Measurements from ENCODE around the gene MS4A6A. TPM values are rescaled to one million over a fixed set of nuclear protein-coding genes. Genes with fewer than 3 reads are reported as not detected.
"Not testable (repeated sequence)": the region's sequence is repeated elsewhere in the genome, so short reads cannot be mapped to it uniquely, and the experiment has no call there.

The MS4A6A gene
- total RNA-seq, 2 donors from 2014 or later, result 62.5 to 155 TPM

- DNase-seq; intact Hi-C loops (cut with DNase I); ATAC-seq: not testable (repeated sequence)
These were observed 3.2 kb upstream of the MS4A6A start for GRCh38 chr11:60186128-60186527.

- ATAC-seq; DNase-seq; intact Hi-C loops (cut with DNase I): not testable (repeated sequence)
These were observed 2.6 kb upstream of the MS4A6A start for GRCh38 chr11:60185512-60185827.

- ATAC-seq (peak in 1 of 2 donors; percentile 80), DNase-seq (no peak)
- intact Hi-C loops (cut with DNase I), result no loop called here
These were observed 2.1 kb upstream of the MS4A6A start for GRCh38 chr11:60184824-60185511.

- no peak for DNase-seq
- intact Hi-C loops (cut with DNase I), result no loop called here
- peak in 1 of 2 donors; percentile 57 for ATAC-seq
These were observed 815 bp upstream of the MS4A6A start for GRCh38 chr11:60183591-60184205.

GRCh38 chr11:60175860-60176275 is 7.0 kb downstream of the MS4A6A start:
- intact Hi-C loops (cut with DNase I), result no loop called here

GRCh38 chr11:60172011-60172410 is 10.9 kb downstream of the MS4A6A start:
- ATAC-seq, result no peak
- DNase-seq, result no peak
- intact Hi-C loops (cut with DNase I), result no loop called here

More at GRCh38 chr11:60175860-60176275, 7.0 kb downstream of the MS4A6A start:
- no peak for DNase-seq
- ATAC-seq, result no peak

GRCh38 chr11:60170566-60170965 is 12.3 kb downstream of the MS4A6A start:
- no peak for DNase-seq
- intact Hi-C loops (cut with DNase I), result no loop called here
- ATAC-seq, result no peak

GRCh38 chr11:60169264-60169915 is 13.5 kb downstream of the MS4A6A start:
- ATAC-seq (peak; percentile 47 to 75), DNase-seq (peak; percentile 55)
- intact Hi-C loops (cut with DNase I), result no loop called here

- intact Hi-C loops (cut with DNase I), result no loop called here
- DNase-seq (no peak), ATAC-seq (no peak)
These were observed 14.6 kb downstream of the MS4A6A start for GRCh38 chr11:60168306-60168705.

GRCh38 chr11:60165951-60166350 is 16.9 kb downstream of the MS4A6A start:
- ATAC-seq (no peak), DNase-seq (no peak)

GRCh38 chr11:60165538-60165937 is 17.3 kb downstream of the MS4A6A start:
- DNase-seq (no peak), ATAC-seq (no peak)
- intact Hi-C loops (cut with DNase I), result no loop called here

More at GRCh38 chr11:60165951-60166350, 16.9 kb downstream of the MS4A6A start:
- intact Hi-C loops (cut with DNase I), result no loop called here

GRCh38 chr11:60164550-60165075 is 18.3 kb downstream of the MS4A6A start:
- DNase-seq (no peak), ATAC-seq (no peak)
- intact Hi-C loops (cut with DNase I), result no loop called here

- no peak for DNase-seq
- intact Hi-C loops (cut with DNase I), result no loop called here
- ATAC-seq, result no peak
These were observed 21.1 kb downstream of the MS4A6A start for GRCh38 chr11:60161766-60162165.

- no peak for DNase-seq
- peak in 1 of 2 donors; percentile 44 for ATAC-seq
- intact Hi-C loops (cut with DNase I), result no loop called here
These were observed 21.8 kb downstream of the MS4A6A start for GRCh38 chr11:60161107-60161506.

- ATAC-seq (no peak), DNase-seq (no peak)
- intact Hi-C loops (cut with DNase I), result no loop called here
These were observed 23.0 kb downstream of the MS4A6A start for GRCh38 chr11:60159868-60160267.

- ATAC-seq (no peak), DNase-seq (no peak)
- intact Hi-C loops (cut with DNase I), result no loop called here
These were observed 23.6 kb downstream of the MS4A6A start for GRCh38 chr11:60159284-60159683.

GRCh38 chr11:60158636-60159035 is 24.2 kb downstream of the MS4A6A start:
- intact Hi-C loops (cut with DNase I), result no loop called here
- DNase-seq (no peak), ATAC-seq (no peak)

GRCh38 chr11:60155931-60156330 is 27.0 kb downstream of the MS4A6A start:
- ATAC-seq, result no peak
- no peak for DNase-seq
- intact Hi-C loops (cut with DNase I), result no loop called here

GRCh38 chr11:60152727-60153126 is 30.2 kb downstream of the MS4A6A start:
- intact Hi-C loops (cut with DNase I); DNase-seq; ATAC-seq: not testable (repeated sequence)

- DNase-seq (no peak), ATAC-seq (no peak)
- intact Hi-C loops (cut with DNase I), result no loop called here
These were observed 32.6 kb downstream of the MS4A6A start for GRCh38 chr11:60150279-60150678.
